A549 (cell line): ENCODE results near the gene ROBO1. TPM values are rescaled to one million over a fixed set of nuclear protein-coding genes. Genes with fewer than 3 reads are reported as not detected.
A peak's percentile ranks its signal among the peaks of the same experiment; 100 is the strongest.

Experiments
- ATAC-seq, 2 experiments: fragments of 200-7000 bp in 1 of 2; fragments of >200 bp in 1 of 2; cut with Nextera tagmentation in 1 of 2; cut with Tn5 transposase in 1 of 2; 3 replicates each; pipeline versions ENCODE4 v1.8.0 to v1.9.1; 2018 to 2020; ENCODE audit warnings: mild to moderate bottlenecking in 1 of 2, moderate library complexity in 1 of 2
- CTCF ChIA-PET: fragments of 300-600 bp; sonication (Branson Sonifier 250); formaldehyde crosslinking; extraction: SDS; loops from one replicate; lab custom pipeline; 2021; ENCODE audit warnings: antibody characterized with exemption, inconsistent platforms; lab: Yijun Ruan, JAX
- POLR2A ChIA-PET: fragments of 350-600 bp; formaldehyde crosslinking; extraction: SDS; loops from one replicate; lab custom pipeline; 2021; ENCODE audit warnings: antibody characterized with exemption, inconsistent platforms; lab: Yijun Ruan, JAX
- DNase-seq, 2 experiments: peaks; one replicate each; pipeline versions ENCODE4 v3.0.0 to v3.0.0-alpha.2; 2011 to 2016; ENCODE audit warnings: low read depth in 1 of 2, low spot score in 1 of 2
- FAIRE-seq: peaks from 2 replicates; lab custom pipeline; 2011; peaks lifted over from hg19 to GRCh38; lab: Jason Lieb, UNC
- H3K27ac ChIP-seq, 2 experiments: fragments of >200 bp; sonication (Bioruptor Twin); formaldehyde crosslinking; 3 replicates each; pipeline ENCODE4 v1.5.1; 2016 to 2017
- H3K4me1 ChIP-seq: fragments of >200 bp; sonication (Bioruptor Twin); formaldehyde crosslinking; 3 replicates; pipeline ENCODE4 v1.6.1; 2016
- H3K4me2 ChIP-seq: fragments of >200 bp; sonication (Bioruptor Twin); formaldehyde crosslinking; 3 replicates; pipeline ENCODE4 v1.6.1; 2016
- H3K4me3 ChIP-seq: fragments of >200 bp; sonication (Bioruptor Twin); formaldehyde crosslinking; 3 replicates; pipeline ENCODE4 v1.5.1; 2016
- H3K9me3 ChIP-seq: fragments of >200 bp; sonication (Bioruptor Twin); formaldehyde crosslinking; 3 replicates; pipeline ENCODE4 v1.6.1; 2016
- CEBPB ChIP-seq, 2 experiments: fragments of >200 bp in 1 of 2; sonication (Bioruptor Twin) in 1 of 2; formaldehyde crosslinking in 1 of 2; IDR thresholded peaks; 2 replicates each; pipeline ENCODE4 v1.6.1; 2012 to 2016
- CHD2 ChIP-seq: fragments of 150-350 bp; IDR thresholded peaks from 2 replicates; pipeline ENCODE4 v1.6.1; 2014; ENCODE audit warnings: low read length; ENCODE audit not compliant: partially characterized antibody
- EHF ChIP-seq: fragments of 250-450 bp; sonication (Bioruptor Pico); IDR thresholded peaks from 2 replicates; pipeline ENCODE4 v1.5.0; 2020; ENCODE audit warnings: mild to moderate bottlenecking
- EHMT2 ChIP-seq: fragments of 200-600 bp; sonication (generic); IDR thresholded peaks from 2 replicates; pipeline ENCODE4 v1.6.1; 2016; ENCODE audit warnings: antibody characterized with exemption, low read depth, mild to moderate bottlenecking, moderate library complexity
- ESRRA ChIP-seq: fragments of 150-350 bp; IDR thresholded peaks from 2 replicates; pipeline ENCODE4 v1.6.1; 2014; ENCODE audit warnings: mild to moderate bottlenecking, low read length, borderline replicate concordance
- FOSB ChIP-seq: fragments of 250-450 bp; sonication (Bioruptor Pico); IDR thresholded peaks from 2 replicates; pipeline ENCODE4 v1.5.0; 2020; ENCODE audit warnings: mild to moderate bottlenecking, moderate library complexity
- FOSL2 ChIP-seq, 2 experiments: fragments of 450-650 bp in 1 of 2; fragments of >200 bp in 1 of 2; sonication (Bioruptor Twin) in 1 of 2; formaldehyde crosslinking; IDR thresholded peaks; 2 replicates each; pipeline versions ENCODE4 v1.5.0 to v1.6.1; 2016 to 2020; ENCODE audit warnings: mild to moderate bottlenecking in 1 of 2, moderate library complexity in 1 of 2
- HOXA7 ChIP-seq: fragments of 250-450 bp; sonication (Bioruptor Pico); IDR thresholded peaks from 2 replicates; pipeline ENCODE4 v1.5.0; 2020; ENCODE audit warnings: mild to moderate bottlenecking, moderate library complexity
- JUN ChIP-seq, 2 experiments: fragments of >200 bp; sonication (Bioruptor Twin); formaldehyde crosslinking; IDR thresholded peaks; 2 replicates in 1 of 2; 3 replicates in 1 of 2; pipeline ENCODE4 v1.6.1; 2016 to 2017
- JUNB ChIP-seq: fragments of >200 bp; sonication (Bioruptor Twin); formaldehyde crosslinking; IDR thresholded peaks from 2 replicates; pipeline ENCODE4 v1.6.1; 2016
- KDM5A ChIP-seq: fragments of 200-600 bp; sonication (generic); IDR thresholded peaks from 2 replicates; pipeline ENCODE4 v1.6.1; 2016; ENCODE audit warnings: antibody characterized with exemption, mild to moderate bottlenecking
- MAFK ChIP-seq: fragments of 450-650 bp; IDR thresholded peaks from 2 replicates; pipeline ENCODE4 v1.6.1; 2014; ENCODE audit not compliant: partially characterized antibody
- NFE2L2 ChIP-seq: fragments of 150-350 bp; conservative IDR thresholded peaks from 2 replicates; pipeline ENCODE4 v1.6.1; 2014; ENCODE audit warnings: low read length
- POLR2A ChIP-seq: IDR thresholded peaks from 2 replicates; pipeline ENCODE4 v1.6.1; 2012; ENCODE audit warnings: mild to moderate bottlenecking, low read length
- RAD21 ChIP-seq, 2 experiments: fragments of >200 bp in 1 of 2; sonication (Bioruptor Twin) in 1 of 2; formaldehyde crosslinking in 1 of 2; IDR thresholded peaks in 1 of 2; conservative IDR thresholded peaks in 1 of 2; 2 replicates in 1 of 2; 3 replicates in 1 of 2; pipeline ENCODE4 v1.6.1; 2012 to 2018; ENCODE audit warnings: inconsistent platforms in 1 of 2
- RCOR1 ChIP-seq: fragments of 150-350 bp; IDR thresholded peaks from 2 replicates; pipeline ENCODE4 v1.6.1; 2014; ENCODE audit warnings: antibody characterized with exemption, low read length, low read depth
- RNF2 ChIP-seq: fragments of 200-600 bp; sonication (generic); IDR thresholded peaks from 2 replicates; pipeline ENCODE4 v1.6.1; 2016; ENCODE audit warnings: low read depth, mild to moderate bottlenecking, antibody characterized with exemption, moderate library complexity, borderline replicate concordance
- SMC3 ChIP-seq: fragments of >200 bp; sonication (Bioruptor Twin); formaldehyde crosslinking; IDR thresholded peaks from 3 replicates; pipeline ENCODE4 v1.6.1; 2018; ENCODE audit warnings: inconsistent platforms
- TFCP2L1 ChIP-seq: fragments of 250-450 bp; sonication (Bioruptor Pico); IDR thresholded peaks from 2 replicates; pipeline ENCODE4 v1.5.0; 2021; ENCODE audit warnings: mild to moderate bottlenecking
- ZC3H11A ChIP-seq: fragments of 450-650 bp; IDR thresholded peaks from 2 replicates; pipeline ENCODE4 v1.6.1; 2014; ENCODE audit warnings: antibody characterized with exemption, mild to moderate bottlenecking
- ZNF302 ChIP-seq: fragments of 250-450 bp; sonication (Bioruptor Pico); IDR thresholded peaks from 2 replicates; pipeline ENCODE4 v1.9.0; 2021; ENCODE audit warnings: inconsistent platforms, mild to moderate bottlenecking, moderate library complexity
- WGBS: methylation state at CpG from one replicate; pipeline ENCODE4 v1.1.6; 2017; ENCODE audit errors: missing lambda C conversion rate; 5-methylcytosine and 5-hydroxymethylcytosine counted together
- polyA plus RNA-seq, 4 experiments: library from polyadenylated mRNA; depleted of rRNA in 3 of 4; stranded (reverse); fragments of >200 nt; fragmentation: RNase III in 1 of 4; extraction: RNeasy Plus Mini Kit Qiagen cat#74134 plus additional on column Dnase treatment in 1 of 4; gene quantifications; 2 replicates in 3 of 4; 3 replicates in 1 of 4; pipeline ENCODE4 v1.2.3, GENCODE V29; 2011 to 2017
- TF ChIP-seq, protein P1 (sequence below): fragments of 150-350 bp; IDR thresholded peaks from 2 replicates; pipeline ENCODE4 v1.6.1; 2014; ENCODE audit warnings: low read depth, mild to moderate bottlenecking, low read length
- TF ChIP-seq, protein P2 (sequence below): IDR thresholded peaks from 2 replicates; pipeline ENCODE4 v1.6.1; 2012
- TF ChIP-seq, protein P3 (sequence below): fragments of >200 bp; sonication (Bioruptor Twin); formaldehyde crosslinking; IDR thresholded peaks from 3 replicates; pipeline ENCODE4 v1.5.1; 2016

Gene ROBO1
- polyA plus RNA-seq, 2 of the 4 experiments (the other 2 are of a cell fraction), result 25.3 to 35.6 TPM

GRCh38 chr3:78999139-78999538 is 768.7 kb downstream of the ROBO1 start:
- Histone ChIP-seq H3K4me1 (0 out of 3 replicates have a peak, but pooled peaks cover 5% of the 10 kb centered on the region), H3K27ac (no peak overlapping the region), H3K4me2 (no peak overlapping the region), H3K9me3 (0 out of 3 replicates have a peak, but pooled peaks cover 3% of the 10 kb centered on the region), H3K4me3 (no peak overlapping the region)
- ChIA-PET POLR2A (no interaction called here), CTCF (interaction anchor here (1.7 kb wide), 1 partner anchor 10 kb away, joined by 6 read pairs; no protein-coding TSS in a partner anchor)
- WGBS, result 45% methylated on average over 2 of the region's 2 CpGs
- ATAC-seq (no peak), FAIRE-seq (no peak), DNase-seq (no peak)
- TF ChIP-seq EHF (no peak), RCOR1 (no peak), ESRRA (no peak), EHMT2 (no peak), CEBPB (IDR thresholded peaks at IDR 0.05) (no peak)

- no peak overlapping the region for H3K4me3 ChIP-seq
- no peak overlapping the region for H3K4me2 ChIP-seq
- ChIA-PET POLR2A (no interaction called here), CTCF (no interaction called here)
- FAIRE-seq (no peak), DNase-seq (no peak), ATAC-seq (no peak)
- no peak overlapping the region for H3K27ac ChIP-seq
- 0 out of 3 replicates have a peak, but pooled peaks cover 5% of the 10 kb centered on the region for H3K4me1 ChIP-seq
- peaks cover 8% of the 10 kb centered on the region; the same call in 1 of the 3 replicates for H3K9me3 ChIP-seq
- 77% methylated on average over 5 of the region's 5 CpGs for WGBS
- TF ChIP-seq ZC3H11A (no peak), JUN (IDR thresholded peaks at IDR 0.05) (no peak), RNF2 (no peak), JUNB (no peak), CHD2 (no peak), POLR2A (no peak), SMC3 (no peak), HOXA7 (CRISPR knock-in tag) (no peak), TFCP2L1 (CRISPR knock-in tag) (no peak), NFE2L2 (no peak), ZNF302 (CRISPR knock-in tag) (no peak), RAD21 (conservative IDR thresholded peaks at IDR 0.05 in 1 of 2, IDR thresholded peaks at IDR 0.05 in 1 of 2) (no peak), MAFK (no peak), KDM5A (no peak)
- TF ChIP-seq, protein P1, sequence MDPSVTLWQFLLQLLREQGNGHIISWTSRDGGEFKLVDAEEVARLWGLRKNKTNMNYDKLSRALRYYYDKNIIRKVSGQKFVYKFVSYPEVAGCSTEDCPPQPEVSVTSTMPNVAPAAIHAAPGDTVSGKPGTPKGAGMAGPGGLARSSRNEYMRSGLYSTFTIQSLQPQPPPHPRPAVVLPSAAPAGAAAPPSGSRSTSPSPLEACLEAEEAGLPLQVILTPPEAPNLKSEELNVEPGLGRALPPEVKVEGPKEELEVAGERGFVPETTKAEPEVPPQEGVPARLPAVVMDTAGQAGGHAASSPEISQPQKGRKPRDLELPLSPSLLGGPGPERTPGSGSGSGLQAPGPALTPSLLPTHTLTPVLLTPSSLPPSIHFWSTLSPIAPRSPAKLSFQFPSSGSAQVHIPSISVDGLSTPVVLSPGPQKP, result no peak
- TF ChIP-seq, protein P2, sequence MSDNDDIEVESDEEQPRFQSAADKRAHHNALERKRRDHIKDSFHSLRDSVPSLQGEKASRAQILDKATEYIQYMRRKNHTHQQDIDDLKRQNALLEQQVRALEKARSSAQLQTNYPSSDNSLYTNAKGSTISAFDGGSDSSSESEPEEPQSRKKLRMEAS, result no peak
Observed at GRCh38 chr3:78995087-78995486, 772.7 kb downstream of the ROBO1 start.

DNA sequence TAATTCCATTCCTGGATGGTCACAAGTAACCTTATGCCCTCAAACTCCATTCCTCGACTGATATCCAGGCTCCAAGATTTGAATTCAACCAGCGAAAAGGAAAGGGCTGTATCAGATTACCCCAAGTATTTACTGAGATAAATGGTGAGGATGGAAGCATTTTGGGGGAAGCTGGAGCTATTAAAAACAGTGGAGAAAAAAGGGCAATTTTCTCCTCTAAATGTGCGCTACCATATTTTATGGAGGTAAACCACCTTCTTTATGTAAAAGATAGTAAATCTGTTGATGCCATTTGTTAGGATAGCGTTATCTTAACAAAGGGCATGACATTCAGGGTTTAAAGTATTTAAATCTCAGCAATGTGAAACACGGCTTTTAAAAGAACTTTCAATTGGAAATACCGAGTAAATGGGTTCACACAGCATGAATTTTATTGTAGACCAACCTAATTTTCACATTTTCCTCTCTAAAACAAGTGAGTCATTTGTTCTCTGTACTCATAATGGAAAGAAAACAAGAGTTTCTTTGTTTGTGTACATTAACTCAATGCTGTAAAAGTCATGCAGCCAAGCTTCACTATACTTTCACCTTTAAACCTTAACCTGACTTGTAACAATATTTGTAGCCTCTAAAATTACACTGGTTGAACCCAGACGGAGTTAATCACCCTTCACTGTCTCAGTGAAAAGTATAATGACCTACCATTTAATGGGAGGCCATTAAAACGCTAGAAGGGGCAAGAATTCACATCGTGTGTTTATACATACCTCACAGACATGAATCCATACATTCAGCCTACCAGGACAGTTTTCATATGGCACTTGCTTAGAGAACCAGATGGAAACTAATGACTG is 773.4 kb downstream of the ROBO1 start:
- FAIRE-seq (no peak), ATAC-seq (no peak), DNase-seq (no peak)
- Histone ChIP-seq H3K4me2 (peak overlapping the region; percentile 17; the same call in 1 of the 3 replicates), H3K4me3 (no peak overlapping the region), H3K27ac (no peak overlapping the region), H3K9me3 (peaks cover 7% of the 10 kb centered on the region; the same call in 1 of the 3 replicates), H3K4me1 (0 out of 3 replicates have a peak, but pooled peaks cover 5% of the 10 kb centered on the region)
- CTCF ChIA-PET, result no interaction called here
- 42% methylated on average over 9 of the region's 9 CpGs for WGBS
- no peak for TF ChIP-seq FOSB (CRISPR knock-in tag)
- TF ChIP-seq FOSL2 (IDR thresholded peaks at IDR 0.05), result no peak
- no peak for TF ChIP-seq FOSL2 (CRISPR knock-in tag; IDR thresholded peaks at IDR 0.05)
- TF ChIP-seq, protein P3, sequence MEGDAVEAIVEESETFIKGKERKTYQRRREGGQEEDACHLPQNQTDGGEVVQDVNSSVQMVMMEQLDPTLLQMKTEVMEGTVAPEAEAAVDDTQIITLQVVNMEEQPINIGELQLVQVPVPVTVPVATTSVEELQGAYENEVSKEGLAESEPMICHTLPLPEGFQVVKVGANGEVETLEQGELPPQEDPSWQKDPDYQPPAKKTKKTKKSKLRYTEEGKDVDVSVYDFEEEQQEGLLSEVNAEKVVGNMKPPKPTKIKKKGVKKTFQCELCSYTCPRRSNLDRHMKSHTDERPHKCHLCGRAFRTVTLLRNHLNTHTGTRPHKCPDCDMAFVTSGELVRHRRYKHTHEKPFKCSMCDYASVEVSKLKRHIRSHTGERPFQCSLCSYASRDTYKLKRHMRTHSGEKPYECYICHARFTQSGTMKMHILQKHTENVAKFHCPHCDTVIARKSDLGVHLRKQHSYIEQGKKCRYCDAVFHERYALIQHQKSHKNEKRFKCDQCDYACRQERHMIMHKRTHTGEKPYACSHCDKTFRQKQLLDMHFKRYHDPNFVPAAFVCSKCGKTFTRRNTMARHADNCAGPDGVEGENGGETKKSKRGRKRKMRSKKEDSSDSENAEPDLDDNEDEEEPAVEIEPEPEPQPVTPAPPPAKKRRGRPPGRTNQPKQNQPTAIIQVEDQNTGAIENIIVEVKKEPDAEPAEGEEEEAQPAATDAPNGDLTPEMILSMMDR, result no peak
- POLR2A ChIA-PET, result no interaction called here
